Tibial artery (tissue), 4 donors: ENCODE data around the gene TARBP1.

ENCODE experiments used
- DNase-seq, 2 donors: peaks; one replicate each; pipeline ENCODE4 v3.0.0-alpha.2; 2019
- H3K27ac ChIP-seq, 2 donors: fragments of 200-600 bp; sonication (generic) in 1 of 2; 1 replicate in 1 of 2; 2 replicates in 1 of 2; pipeline ENCODE4 v1.5.1; 2018 to 2019; ENCODE audit warnings: mild to moderate bottlenecking in 1 of 2
- H3K27me3 ChIP-seq, 2 donors: fragments of 200-600 bp; sonication (generic) in 1 of 2; one replicate each; pipeline versions ENCODE4 v1.5.1 to v1.6.0; 2016 to 2019
- H3K36me3 ChIP-seq, 3 donors: fragments of 200-600 bp; sonication (generic) in 2 of 3; one replicate each; pipeline ENCODE4 v1.5.1; 2016 to 2019; ENCODE audit warnings: mild to moderate bottlenecking in 2 of 3
- H3K4me1 ChIP-seq, 4 donors: fragments of 200-600 bp; sonication (generic) in 2 of 4; 1 replicate in 3 of 4; 2 replicates in 1 of 4; pipeline ENCODE4 v1.5.1; 2016 to 2019
- H3K4me3 ChIP-seq, 2 donors: fragments of 200-600 bp; sonication (generic) in 1 of 2; 1 replicate in 1 of 2; 2 replicates in 1 of 2; pipeline ENCODE4 v1.5.1; 2018 to 2019; ENCODE audit warnings: mild to moderate bottlenecking in 2 of 2
- H3K9me3 ChIP-seq, 3 donors: fragments of 200-600 bp; sonication (generic) in 1 of 3; one replicate each; pipeline ENCODE4 v1.5.1; 2016 to 2019
- intact Hi-C: fragments of 100-400 bp; cut with DNase I; formaldehyde crosslinking; loops from one replicate; pipeline ENCODE4 v1.15.0; 2023; ENCODE audit warnings: low total_unique reads
- TF ChIP-seq, protein P1 (sequence below), 2 experiments: fragments of 200-600 bp in 1 of 2; fragments of 450-650 bp in 1 of 2; IDR thresholded peaks; one replicate each; pipeline ENCODE4 v1.5.1; 2017 to 2019; ENCODE audit warnings: antibody characterized with exemption in 2 of 2, mild to moderate bottlenecking in 1 of 2, moderate library complexity in 1 of 2

TARBP1 gene

DNA sequence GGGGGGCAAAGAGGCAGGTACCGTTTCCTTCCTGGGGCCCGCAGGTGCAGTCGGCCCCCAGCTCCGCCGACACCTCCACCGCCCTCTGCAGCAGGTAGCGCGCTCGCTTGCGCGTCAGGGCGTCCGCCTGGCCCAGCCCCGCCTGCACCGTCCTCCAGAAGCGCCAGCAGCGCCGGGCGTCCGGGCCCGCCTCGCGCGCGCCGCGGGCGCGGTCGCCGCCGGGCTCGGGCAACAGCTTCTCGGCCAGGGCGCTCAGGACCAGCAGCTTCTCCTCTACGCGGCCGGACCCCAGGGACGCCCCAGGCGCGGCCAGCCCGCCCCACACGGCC lies 863 bp downstream of the TARBP1 start:
- TF ChIP-seq, protein P1, sequence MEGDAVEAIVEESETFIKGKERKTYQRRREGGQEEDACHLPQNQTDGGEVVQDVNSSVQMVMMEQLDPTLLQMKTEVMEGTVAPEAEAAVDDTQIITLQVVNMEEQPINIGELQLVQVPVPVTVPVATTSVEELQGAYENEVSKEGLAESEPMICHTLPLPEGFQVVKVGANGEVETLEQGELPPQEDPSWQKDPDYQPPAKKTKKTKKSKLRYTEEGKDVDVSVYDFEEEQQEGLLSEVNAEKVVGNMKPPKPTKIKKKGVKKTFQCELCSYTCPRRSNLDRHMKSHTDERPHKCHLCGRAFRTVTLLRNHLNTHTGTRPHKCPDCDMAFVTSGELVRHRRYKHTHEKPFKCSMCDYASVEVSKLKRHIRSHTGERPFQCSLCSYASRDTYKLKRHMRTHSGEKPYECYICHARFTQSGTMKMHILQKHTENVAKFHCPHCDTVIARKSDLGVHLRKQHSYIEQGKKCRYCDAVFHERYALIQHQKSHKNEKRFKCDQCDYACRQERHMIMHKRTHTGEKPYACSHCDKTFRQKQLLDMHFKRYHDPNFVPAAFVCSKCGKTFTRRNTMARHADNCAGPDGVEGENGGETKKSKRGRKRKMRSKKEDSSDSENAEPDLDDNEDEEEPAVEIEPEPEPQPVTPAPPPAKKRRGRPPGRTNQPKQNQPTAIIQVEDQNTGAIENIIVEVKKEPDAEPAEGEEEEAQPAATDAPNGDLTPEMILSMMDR (IDR thresholded peaks at IDR 0.05): no peak

DNA sequence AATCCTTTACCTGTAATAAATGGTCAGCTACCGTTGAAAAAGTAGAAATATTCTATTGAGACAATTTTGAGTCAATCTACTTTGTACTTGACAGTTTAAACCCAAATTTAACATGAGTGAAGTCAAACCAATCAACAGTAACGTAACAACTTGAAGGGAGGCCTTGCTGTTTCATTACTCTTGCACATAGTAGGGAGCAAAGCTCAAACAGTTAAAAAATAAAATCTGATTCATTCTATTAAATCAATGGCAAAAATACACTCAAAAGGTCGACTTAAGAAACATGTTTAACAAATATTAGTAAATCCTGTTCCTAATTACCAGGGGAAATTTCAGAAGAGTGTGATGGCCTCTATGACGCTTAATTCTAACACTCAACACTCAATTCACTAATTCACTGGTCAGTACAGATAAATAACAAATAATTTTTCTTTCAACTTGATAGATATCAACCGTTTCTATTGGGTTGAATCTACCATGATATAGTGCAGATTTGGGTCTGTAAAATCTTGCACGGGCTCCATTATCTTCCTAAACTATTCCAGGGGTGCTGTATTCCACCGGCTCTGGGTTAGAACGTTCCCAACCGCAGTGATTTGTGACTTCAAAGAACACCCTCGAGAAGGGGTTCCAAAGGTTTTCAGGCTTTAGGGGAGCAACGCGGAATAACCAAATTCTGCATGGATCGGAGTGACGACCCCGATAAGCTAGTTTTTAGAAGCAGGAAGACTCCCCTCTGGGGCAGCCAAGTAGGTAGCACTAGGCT lies 1.4 kb downstream of the TARBP1 start:
- TF ChIP-seq, protein P1 (IDR thresholded peaks at IDR 0.05): no peak
- Histone ChIP-seq H3K27me3 (no peaks in the 10 kb centered on the region), H3K4me3 (peak overlapping the region; percentile 64 to 66), H3K9me3 (no peaks in the 10 kb centered on the region), H3K4me1 (peaks cover 0 to 6% (median 3%) of the 10 kb centered on the region in 4 donors), H3K27ac (peak overlapping the region; percentile 4 to 74), H3K36me3 (no peaks in the 10 kb centered on the region)
- intact Hi-C loops: loop anchor here (10.0 kb wide), 1 partner anchor 947 kb away; no protein-coding TSS in a partner anchor
- no peak for DNase-seq

More for the DNA sequence above, 863 bp downstream of the TARBP1 start:
- intact Hi-C loops: loop anchor here (10.0 kb wide), 1 partner anchor 947 kb away; no protein-coding TSS in a partner anchor
- peak; percentile 41 to 74 for DNase-seq
- Histone ChIP-seq H3K27ac (peak overlapping the region; percentile 4 to 74), H3K27me3 (no peaks in the 10 kb centered on the region), H3K9me3 (no peaks in the 10 kb centered on the region), H3K36me3 (no peaks in the 10 kb centered on the region), H3K4me3 (peak overlapping the region; percentile 64 to 66), H3K4me1 (peaks cover 0 to 6% (median 3%) of the 10 kb centered on the region in 4 donors)

DNA sequence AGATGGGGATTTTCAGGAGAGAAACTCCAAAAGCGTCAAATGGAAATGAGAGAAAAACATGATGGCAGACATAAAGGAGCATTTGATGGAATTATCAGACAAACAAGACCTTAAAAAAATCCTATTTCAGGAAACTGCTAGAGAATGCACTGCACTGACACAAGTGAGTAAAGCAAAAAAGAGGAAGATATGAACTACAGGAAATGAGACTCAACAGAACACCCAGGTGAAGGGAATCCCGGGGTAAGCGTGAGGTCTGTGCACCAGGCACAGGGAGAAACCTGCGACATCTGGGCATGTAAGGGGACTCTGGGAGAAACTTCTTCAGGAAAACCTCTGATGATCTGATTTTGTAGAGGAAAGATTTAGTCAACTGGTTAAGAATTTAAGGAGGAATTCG lies 2.8 kb downstream of the TARBP1 start:
- TF ChIP-seq, protein P1 (IDR thresholded peaks at IDR 0.05): no peak
- no peak for DNase-seq
- intact Hi-C loops: loop anchor here (10.0 kb wide), 1 partner anchor 949 kb away; no protein-coding TSS in a partner anchor
- H3K27ac ChIP-seq: no peak overlapping the region
- no peaks in the 10 kb centered on the region for H3K27me3 ChIP-seq
- H3K4me1 ChIP-seq: peaks cover 0 to 6% (median 3%) of the 10 kb centered on the region in 4 donors
- no peaks in the 10 kb centered on the region for H3K9me3 ChIP-seq
- no peaks in the 10 kb centered on the region for H3K36me3 ChIP-seq
- H3K4me3 ChIP-seq: no peak overlapping the region

DNA sequence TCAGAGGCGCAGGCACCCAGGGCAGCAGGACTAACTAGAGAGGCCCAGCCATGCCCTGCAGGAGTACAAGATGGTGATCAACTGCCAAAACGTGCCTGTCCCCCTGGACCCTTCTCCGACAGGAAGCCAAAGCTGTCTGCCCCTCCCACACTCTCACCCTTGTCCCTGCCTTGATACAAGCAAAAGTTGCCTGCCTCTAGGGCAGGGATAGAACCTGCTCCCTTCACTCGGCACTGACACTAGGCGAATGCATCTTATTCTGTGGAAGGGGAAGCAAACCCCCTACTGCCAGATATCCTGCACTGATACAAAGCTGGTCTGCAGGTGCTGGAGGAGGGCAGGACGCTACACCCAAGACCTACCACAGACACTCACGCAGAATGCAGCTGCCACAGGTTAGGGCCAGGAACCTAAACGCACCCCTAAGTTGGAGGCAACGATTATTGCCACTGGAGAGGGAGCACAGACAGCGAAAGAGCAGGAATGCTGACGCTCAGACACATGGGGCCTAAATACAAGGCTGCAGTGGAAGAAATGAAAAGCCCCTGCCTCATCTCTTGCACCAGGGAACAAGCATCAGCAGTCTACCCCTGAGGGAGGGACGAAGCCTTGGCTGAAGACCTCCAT lies 3.7 kb downstream of the TARBP1 start:
- no peak for DNase-seq
- no peaks in the 10 kb centered on the region for H3K36me3 ChIP-seq
- H3K4me1 ChIP-seq: peaks cover 0 to 6% (median 3%) of the 10 kb centered on the region in 4 donors
- no peaks in the 10 kb centered on the region for H3K27me3 ChIP-seq
- TF ChIP-seq, protein P1 (IDR thresholded peaks at IDR 0.05): no peak
- no peaks in the 10 kb centered on the region for H3K9me3 ChIP-seq
- intact Hi-C loops: loop anchor here (10.0 kb wide), 1 partner anchor 950 kb away; no protein-coding TSS in a partner anchor
- H3K4me3 ChIP-seq: no peak overlapping the region
- H3K27ac ChIP-seq: no peak overlapping the region

DNA sequence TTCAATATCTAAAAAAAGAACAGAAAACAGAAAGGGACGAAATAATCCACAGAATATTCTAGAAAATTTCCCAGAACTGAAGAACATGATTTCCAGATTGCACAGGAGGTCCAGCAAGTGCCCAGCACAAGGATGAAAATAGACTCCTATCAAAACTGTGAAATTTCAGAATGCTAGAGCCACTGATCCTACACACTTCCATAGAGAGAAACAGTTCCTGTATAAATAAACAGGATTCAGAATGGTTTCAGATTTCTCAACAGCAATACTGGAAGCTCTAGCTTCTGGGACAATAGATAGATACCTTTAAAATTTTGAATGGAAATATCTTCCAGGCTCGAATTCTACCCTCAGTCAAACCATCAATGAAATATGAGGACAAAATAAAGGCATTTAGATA lies 4.6 kb downstream of the TARBP1 start:
- Histone ChIP-seq H3K4me1 (peaks cover 0 to 6% (median 3%) of the 10 kb centered on the region in 4 donors), H3K9me3 (no peaks in the 10 kb centered on the region), H3K36me3 (no peaks in the 10 kb centered on the region), H3K27ac (no peak overlapping the region), H3K4me3 (no peak overlapping the region), H3K27me3 (no peaks in the 10 kb centered on the region)
- no peak for DNase-seq
- intact Hi-C loops: loop anchor here (10.0 kb wide), 1 partner anchor 950 kb away; no protein-coding TSS in a partner anchor
- TF ChIP-seq, protein P1 (IDR thresholded peaks at IDR 0.05): no peak
